GM19438 (cell line): Measurements from ENCODE around the gene MYH13.
"Not testable (repeated sequence)": the region's sequence is repeated elsewhere in the genome, so short reads cannot be mapped to it uniquely, and the experiment has no call there.

Experiments
- ATAC-seq: cut with Tn5 transposase; IDR thresholded peaks from one replicate; pipeline ENCODE4 v1.9.1; 2021; ENCODE audit warnings: low read depth; ENCODE audit not compliant: unreplicated experiment

Gene MYH13

DNA sequence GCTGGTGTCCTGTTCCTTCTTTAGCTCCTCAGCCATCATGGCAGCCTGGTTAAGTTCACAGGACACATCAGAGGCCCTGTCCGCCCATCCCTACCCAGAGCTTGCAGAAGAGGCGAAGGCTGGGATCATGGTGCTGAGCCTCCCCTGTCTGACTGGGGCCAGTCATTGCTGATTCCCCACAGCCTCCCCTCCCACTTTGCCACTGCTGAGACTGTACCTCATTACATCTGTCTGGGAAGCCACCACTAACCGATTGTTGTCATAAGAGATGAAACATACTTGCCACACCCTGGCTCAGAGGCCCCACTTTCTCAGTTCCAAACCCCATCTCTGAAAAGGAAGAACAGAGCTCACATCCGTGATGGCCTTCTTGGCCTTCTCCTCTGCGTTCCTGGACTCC, 66.2 kb downstream of the MYH13 start:
- no peak for ATAC-seq

DNA sequence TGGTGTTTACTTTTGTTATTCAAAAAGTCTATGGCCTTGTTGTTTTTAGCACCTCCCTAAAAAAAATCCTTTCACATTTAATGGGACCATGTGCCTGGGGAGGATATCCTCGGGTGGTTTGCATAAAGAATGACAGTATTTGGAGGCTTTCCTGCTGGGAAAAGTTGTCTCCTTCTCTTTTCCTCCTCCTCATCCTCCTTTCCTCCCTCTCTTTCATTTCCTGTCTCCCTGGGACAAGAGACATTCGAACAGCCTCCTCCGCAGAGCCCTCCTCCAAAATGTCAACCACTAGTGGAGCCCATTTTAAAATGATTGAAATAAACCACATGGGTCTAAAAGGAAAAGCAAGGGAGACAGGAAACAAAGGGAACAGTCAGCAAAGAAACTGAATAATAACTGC, 67.4 kb downstream of the MYH13 start:
- no peak for ATAC-seq

GRCh38 chr17:10304758-10305300, 68.0 kb downstream of the MYH13 start:
- ATAC-seq: no peak

DNA sequence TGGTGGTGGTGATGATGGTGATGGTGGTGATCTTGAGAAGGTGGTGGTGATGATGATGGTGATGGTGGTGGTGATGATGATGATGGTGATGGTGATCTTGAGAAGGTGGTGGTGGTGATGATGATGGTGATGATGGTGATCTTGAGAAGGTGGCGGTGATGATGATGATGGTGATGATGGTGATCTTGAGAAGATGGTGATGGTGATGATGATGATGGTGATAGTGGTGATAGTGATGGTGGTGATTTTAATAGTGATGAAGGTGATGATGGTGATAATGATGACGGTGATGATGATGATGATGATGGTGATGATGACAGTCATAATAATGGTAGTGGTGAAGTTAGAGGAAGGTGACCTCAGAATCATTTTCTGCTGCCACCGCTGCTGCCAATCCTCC, 75.1 kb downstream of the MYH13 start:
- ATAC-seq: no peak

GRCh38 chr17:10295728-10296343, 77.0 kb downstream of the MYH13 start:
- ATAC-seq: no peak

DNA sequence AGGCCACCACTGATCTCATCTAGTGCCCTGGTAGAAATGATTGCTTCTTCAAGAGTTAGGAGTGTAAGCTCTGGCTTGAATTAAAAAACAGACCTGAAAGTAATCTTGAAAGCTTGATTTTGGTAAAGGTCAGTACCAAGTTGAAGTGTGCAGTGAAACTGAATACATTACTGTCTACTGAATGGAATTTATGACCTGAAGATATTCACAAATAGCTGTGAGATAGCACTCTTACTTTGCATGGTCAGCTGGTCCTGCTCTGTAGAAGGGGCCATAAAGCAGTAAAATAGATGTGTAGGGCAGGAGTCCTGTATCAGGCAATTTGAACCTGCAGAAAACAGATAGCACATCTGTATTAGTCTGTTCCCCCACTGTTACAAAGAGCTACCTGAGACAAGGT, 78.6 kb downstream of the MYH13 start:
- no peak for ATAC-seq

- ATAC-seq: no peak
Observed at GRCh38 chr17:10292057-10292937, 80.5 kb downstream of the MYH13 start.

GRCh38 chr17:10291576-10291975, 81.2 kb downstream of the MYH13 start:
- not testable (repeated sequence) for ATAC-seq

- no peak for ATAC-seq
Observed at GRCh38 chr17:10290041-10290440, 82.8 kb downstream of the MYH13 start.

DNA sequence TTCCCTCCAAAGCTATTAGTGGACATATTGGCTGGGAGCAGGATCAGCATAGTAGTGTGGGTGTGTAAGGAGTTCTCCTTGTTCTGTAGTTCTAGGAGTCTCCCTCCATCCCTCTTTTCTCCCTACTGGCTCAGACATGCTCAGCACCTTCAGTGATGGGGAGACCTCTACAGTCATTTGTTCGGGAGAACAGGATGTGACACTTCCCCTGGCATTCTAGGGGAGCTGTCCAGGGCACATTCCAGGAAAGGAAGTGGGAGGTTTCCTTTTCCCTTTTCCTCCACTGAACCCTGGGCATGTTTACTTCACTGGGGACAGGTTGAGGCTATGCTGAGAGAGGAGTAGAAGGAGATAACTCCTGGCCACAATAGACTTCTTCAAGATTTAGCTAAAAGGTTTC, 86.5 kb downstream of the MYH13 start:
- ATAC-seq: no peak

DNA sequence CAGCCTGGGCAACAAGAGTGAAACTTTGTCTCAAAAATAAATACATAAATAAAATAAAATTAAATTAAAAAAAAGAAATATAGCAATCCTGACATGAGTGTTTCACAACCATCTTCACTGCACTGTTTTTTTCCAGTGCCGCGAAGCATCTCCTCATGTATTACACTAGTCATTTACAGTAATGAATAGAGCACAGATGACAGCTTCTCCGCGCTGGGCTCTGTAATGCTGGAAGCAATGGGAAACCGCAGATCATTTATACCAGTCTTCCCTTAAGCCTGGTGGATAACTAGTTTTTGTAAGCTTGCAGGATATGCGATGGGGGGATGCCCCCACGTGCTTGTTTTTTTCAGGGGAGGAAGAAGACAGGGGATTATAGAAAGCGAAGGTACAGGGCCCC, 86.9 kb downstream of the MYH13 start:
- no peak for ATAC-seq

- ATAC-seq: no peak
Observed at GRCh38 chr17:10280068-10280467, 92.7 kb downstream of the MYH13 start.

GRCh38 chr17:10278218-10278617, 94.6 kb downstream of the MYH13 start:
- ATAC-seq: no peak

DNA sequence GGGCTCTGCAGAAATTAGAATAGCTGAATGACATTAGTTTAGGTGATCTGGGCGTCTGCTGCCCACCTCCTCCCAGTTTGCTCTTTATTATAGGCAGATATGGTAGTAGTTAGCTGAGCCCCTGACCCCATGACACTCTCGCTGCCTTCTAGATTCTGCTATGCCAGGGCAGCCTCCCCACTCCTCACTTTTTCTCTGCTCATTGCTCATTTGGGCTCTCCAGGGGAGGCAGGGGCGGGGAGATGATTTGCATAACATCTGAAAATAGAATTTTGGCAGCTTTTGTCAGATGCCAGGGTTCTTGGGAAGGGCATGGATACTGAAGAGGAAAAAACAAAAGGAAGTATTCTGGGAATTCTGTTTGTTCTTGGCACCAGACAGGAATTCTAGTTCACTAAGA, 96.4 kb downstream of the MYH13 start:
- ATAC-seq: no peak

GRCh38 chr17:10275418-10275817, 97.4 kb downstream of the MYH13 start:
- ATAC-seq: no peak

DNA sequence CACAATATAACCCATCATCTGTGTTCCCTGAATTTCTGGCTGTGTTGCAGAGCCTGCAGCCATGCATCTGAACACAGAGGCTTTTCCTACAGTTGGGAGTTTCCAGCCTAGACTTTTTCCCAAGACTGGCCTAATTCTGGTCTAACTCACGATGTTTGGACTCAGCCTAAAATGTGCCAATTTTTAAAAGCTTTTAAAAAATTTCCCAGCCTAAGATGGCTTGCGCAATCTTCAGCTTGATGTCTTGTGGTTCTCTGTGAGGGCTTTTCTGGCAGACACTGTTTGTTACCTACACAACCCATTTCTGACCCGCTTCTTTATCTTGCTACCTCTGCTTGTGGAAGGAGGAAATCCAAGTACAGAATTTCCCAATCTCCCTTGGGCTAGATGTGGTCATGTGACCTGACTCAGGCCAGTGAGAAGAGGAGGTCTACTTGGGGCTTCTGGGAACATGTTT, 101.7 kb downstream of the MYH13 start:
- no peak for ATAC-seq

GRCh38 chr17:10270258-10270657, 102.5 kb downstream of the MYH13 start:
- ATAC-seq: no peak

- ATAC-seq: no peak
Observed at GRCh38 chr17:10268005-10268404, 104.8 kb downstream of the MYH13 start.

- no peak for ATAC-seq
Observed at GRCh38 chr17:10266296-10266876, 106.4 kb downstream of the MYH13 start.

DNA sequence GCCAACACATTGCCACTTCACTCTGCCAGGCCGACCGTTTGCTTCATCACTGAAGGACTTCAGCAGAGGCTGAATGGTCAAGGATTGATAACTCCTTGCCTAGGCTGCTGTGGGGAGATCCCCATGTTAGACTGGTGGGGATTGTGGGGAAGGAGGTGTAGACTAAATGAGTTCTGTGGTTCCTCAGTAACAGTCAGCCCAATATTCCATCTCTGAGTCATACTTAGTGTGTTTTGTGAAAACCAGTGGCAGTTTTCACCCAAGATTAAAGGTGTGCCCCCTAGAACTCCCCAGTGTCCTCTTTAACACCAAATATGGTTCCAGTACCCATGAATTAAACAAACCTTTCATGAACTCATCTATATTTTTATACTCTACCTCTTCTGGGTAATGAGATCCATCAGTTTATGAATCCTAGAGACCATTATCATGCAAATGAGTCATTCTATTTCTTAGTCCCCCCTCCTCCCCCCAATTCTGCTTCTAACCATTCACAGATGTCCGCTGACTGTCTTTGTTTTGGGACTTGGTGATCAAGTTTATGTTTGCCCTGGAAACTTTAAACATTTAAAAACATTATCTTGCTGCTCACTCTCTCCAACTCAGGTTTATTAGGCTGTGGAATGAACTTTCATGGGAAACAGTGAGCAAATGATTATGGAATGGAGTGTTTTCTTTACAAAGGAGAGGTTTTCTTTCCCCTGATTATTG, 107.6 kb downstream of the MYH13 start:
- no peak for ATAC-seq

DNA sequence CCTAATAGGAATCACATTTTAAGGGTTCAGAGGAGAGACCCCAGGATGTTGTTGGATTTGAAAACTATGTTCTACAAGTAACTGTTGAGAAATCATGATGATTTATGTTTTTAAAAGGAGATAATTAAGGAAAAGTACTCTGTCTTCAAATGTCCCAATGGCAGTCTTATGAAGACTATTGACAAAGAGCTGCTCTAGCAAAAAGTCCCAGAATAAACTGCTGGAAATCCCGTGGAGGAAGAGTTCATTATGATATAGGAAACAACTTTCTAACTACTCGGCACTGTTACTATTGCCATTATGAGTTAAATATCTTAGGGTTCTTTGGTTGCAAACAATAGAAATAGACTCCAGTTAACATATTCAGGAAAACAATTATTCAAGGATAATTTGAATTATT, 108.8 kb downstream of the MYH13 start:
- ATAC-seq: no peak
